Measurements from ENCODE around the gene ADGRG2. TPM values are rescaled to one million over a fixed set of nuclear protein-coding genes. Genes with fewer than 3 reads are reported as not detected.

Gene ADGRG2
- total and polyA plus RNA-seq, 9 of the 15 experiments (the other 6 are each of a cell fraction or from before 2014, with no cell fraction given) = 0.03 TPM; not detected in 8

DNA sequence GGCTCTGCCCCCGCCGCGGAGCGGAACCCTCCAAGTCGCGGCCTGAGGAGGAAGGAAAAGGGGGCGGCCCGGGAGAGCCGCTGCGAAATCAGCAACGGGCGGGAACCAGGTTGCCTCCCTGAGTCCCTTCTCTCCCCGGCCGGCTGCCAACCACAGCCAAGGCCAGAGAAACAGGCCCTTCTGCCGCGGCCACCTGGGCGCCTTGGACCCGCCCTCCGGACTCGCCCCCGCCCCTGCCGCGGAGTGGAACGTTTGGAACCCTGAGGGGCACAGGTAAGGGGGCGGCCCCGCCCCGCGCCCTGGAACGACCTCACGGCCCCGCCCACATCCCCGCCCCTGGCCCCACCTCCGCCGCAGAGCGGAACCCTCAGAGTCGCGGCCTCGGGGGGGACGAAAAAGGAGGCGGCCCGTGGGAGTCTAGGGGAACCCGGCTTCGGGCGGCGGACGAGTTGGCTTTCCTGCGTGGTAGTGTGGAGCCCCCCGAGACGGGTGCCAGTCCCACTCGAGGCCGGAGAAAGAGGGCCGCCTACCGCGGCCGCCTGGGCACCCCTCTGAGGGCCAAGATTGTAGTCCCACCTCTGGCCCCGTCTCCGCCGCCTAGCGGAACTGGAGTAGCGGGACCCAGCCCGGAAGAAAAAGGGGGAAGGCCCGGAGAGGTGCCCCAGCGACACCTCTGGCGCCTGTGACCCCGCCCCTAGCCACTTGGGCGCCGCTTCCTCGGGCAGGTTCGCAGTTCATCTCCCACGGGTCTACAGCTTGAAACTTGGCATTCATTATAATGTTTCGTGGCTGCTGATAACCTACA, 137.7 kb downstream of the ADGRG2 start (continued):
- TF ChIP-seq LCOR (CRISPR knock-in tag; IDR thresholded peaks at IDR 0.05) (no peak), NEUROD1 (IDR thresholded peaks at IDR 0.05; ENCODE audit: borderline replicate concordance, low read depth, low read length, partially characterized antibody) (peak; percentile 15), KAT8 (IDR thresholded peaks at IDR 0.05; ENCODE audit: low read depth) (no peak), ZNF184 (CRISPR knock-in tag; IDR thresholded peaks at IDR 0.05) (no peak), PPARD (CRISPR knock-in tag; IDR thresholded peaks at IDR 0.05) (no peak), ZNF324 (CRISPR knock-in tag; IDR thresholded peaks at IDR 0.05) (no peak), FOXK1 (CRISPR knock-in tag; IDR thresholded peaks at IDR 0.05; ENCODE audit: borderline replicate concordance) (no peak), ZNF707 (CRISPR knock-in tag; conservative IDR thresholded peaks at IDR 0.05) (no peak), SPI1 (IDR thresholded peaks at IDR 0.05; ENCODE audit: borderline replicate concordance, low read depth, low read length) (0 out of 2 replicates have a peak, but pooled peaks have one; percentile 8), ZNF143 (CRISPR knock-in tag; IDR thresholded peaks at IDR 0.05) (no peak), PCBP2 (IDR thresholded peaks at IDR 0.05; ENCODE audit: low read depth, low read length, poor library complexity, severe bottlenecking) (no peak), CHCHD3 (CRISPR knock-in tag; IDR thresholded peaks at IDR 0.05) (no peak)
- TF ChIP-seq, protein P1, sequence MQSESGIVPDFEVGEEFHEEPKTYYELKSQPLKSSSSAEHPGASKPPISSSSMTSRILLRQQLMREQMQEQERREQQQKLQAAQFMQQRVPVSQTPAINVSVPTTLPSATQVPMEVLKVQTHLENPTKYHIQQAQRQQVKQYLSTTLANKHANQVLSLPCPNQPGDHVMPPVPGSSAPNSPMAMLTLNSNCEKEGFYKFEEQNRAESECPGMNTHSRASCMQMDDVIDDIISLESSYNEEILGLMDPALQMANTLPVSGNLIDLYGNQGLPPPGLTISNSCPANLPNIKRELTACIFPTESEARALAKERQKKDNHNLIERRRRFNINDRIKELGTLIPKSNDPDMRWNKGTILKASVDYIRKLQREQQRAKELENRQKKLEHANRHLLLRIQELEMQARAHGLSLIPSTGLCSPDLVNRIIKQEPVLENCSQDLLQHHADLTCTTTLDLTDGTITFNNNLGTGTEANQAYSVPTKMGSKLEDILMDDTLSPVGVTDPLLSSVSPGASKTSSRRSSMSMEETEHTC (IDR thresholded peaks at IDR 0.05) = no peak
- TF ChIP-seq, protein P2, sequence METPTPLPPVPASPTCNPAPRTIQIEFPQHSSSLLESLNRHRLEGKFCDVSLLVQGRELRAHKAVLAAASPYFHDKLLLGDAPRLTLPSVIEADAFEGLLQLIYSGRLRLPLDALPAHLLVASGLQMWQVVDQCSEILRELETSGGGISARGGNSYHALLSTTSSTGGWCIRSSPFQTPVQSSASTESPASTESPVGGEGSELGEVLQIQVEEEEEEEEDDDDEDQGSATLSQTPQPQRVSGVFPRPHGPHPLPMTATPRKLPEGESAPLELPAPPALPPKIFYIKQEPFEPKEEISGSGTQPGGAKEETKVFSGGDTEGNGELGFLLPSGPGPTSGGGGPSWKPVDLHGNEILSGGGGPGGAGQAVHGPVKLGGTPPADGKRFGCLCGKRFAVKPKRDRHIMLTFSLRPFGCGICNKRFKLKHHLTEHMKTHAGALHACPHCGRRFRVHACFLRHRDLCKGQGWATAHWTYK (CRISPR knock-in tag; IDR thresholded peaks at IDR 0.05) = no peak
- TF ChIP-seq, protein P3, sequence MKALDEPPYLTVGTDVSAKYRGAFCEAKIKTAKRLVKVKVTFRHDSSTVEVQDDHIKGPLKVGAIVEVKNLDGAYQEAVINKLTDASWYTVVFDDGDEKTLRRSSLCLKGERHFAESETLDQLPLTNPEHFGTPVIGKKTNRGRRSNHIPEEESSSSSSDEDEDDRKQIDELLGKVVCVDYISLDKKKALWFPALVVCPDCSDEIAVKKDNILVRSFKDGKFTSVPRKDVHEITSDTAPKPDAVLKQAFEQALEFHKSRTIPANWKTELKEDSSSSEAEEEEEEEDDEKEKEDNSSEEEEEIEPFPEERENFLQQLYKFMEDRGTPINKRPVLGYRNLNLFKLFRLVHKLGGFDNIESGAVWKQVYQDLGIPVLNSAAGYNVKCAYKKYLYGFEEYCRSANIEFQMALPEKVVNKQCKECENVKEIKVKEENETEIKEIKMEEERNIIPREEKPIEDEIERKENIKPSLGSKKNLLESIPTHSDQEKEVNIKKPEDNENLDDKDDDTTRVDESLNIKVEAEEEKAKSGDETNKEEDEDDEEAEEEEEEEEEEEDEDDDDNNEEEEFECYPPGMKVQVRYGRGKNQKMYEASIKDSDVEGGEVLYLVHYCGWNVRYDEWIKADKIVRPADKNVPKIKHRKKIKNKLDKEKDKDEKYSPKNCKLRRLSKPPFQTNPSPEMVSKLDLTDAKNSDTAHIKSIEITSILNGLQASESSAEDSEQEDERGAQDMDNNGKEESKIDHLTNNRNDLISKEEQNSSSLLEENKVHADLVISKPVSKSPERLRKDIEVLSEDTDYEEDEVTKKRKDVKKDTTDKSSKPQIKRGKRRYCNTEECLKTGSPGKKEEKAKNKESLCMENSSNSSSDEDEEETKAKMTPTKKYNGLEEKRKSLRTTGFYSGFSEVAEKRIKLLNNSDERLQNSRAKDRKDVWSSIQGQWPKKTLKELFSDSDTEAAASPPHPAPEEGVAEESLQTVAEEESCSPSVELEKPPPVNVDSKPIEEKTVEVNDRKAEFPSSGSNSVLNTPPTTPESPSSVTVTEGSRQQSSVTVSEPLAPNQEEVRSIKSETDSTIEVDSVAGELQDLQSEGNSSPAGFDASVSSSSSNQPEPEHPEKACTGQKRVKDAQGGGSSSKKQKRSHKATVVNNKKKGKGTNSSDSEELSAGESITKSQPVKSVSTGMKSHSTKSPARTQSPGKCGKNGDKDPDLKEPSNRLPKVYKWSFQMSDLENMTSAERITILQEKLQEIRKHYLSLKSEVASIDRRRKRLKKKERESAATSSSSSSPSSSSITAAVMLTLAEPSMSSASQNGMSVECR (CRISPR knock-in tag; IDR thresholded peaks at IDR 0.05) = no peak
- TF ChIP-seq, protein P4, sequence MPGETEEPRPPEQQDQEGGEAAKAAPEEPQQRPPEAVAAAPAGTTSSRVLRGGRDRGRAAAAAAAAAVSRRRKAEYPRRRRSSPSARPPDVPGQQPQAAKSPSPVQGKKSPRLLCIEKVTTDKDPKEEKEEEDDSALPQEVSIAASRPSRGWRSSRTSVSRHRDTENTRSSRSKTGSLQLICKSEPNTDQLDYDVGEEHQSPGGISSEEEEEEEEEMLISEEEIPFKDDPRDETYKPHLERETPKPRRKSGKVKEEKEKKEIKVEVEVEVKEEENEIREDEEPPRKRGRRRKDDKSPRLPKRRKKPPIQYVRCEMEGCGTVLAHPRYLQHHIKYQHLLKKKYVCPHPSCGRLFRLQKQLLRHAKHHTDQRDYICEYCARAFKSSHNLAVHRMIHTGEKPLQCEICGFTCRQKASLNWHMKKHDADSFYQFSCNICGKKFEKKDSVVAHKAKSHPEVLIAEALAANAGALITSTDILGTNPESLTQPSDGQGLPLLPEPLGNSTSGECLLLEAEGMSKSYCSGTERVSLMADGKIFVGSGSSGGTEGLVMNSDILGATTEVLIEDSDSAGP (CRISPR knock-in tag; IDR thresholded peaks at IDR 0.05) = no peak
- TF ChIP-seq, protein P5, sequence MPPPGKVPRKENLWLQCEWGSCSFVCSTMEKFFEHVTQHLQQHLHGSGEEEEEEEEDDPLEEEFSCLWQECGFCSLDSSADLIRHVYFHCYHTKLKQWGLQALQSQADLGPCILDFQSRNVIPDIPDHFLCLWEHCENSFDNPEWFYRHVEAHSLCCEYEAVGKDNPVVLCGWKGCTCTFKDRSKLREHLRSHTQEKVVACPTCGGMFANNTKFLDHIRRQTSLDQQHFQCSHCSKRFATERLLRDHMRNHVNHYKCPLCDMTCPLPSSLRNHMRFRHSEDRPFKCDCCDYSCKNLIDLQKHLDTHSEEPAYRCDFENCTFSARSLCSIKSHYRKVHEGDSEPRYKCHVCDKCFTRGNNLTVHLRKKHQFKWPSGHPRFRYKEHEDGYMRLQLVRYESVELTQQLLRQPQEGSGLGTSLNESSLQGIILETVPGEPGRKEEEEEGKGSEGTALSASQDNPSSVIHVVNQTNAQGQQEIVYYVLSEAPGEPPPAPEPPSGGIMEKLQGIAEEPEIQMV (tag; conservative IDR thresholded peaks at IDR 0.05; ENCODE audit: low read depth) = no peak

Data from K562 (cell line).